Measurements from ENCODE around the gene KAT2B. TPM values are rescaled to one million over a fixed set of nuclear protein-coding genes. Genes with fewer than 3 reads are reported as not detected.
A peak's percentile ranks its signal among the peaks of the same experiment; 100 is the strongest.
"Not testable (repeated sequence)": the region's sequence is repeated elsewhere in the genome, so short reads cannot be mapped to it uniquely, and the experiment has no call there.

Gene KAT2B
- total RNA-seq, 2 donors from 2014 or later: 16.4 to 31.7 TPM

DNA sequence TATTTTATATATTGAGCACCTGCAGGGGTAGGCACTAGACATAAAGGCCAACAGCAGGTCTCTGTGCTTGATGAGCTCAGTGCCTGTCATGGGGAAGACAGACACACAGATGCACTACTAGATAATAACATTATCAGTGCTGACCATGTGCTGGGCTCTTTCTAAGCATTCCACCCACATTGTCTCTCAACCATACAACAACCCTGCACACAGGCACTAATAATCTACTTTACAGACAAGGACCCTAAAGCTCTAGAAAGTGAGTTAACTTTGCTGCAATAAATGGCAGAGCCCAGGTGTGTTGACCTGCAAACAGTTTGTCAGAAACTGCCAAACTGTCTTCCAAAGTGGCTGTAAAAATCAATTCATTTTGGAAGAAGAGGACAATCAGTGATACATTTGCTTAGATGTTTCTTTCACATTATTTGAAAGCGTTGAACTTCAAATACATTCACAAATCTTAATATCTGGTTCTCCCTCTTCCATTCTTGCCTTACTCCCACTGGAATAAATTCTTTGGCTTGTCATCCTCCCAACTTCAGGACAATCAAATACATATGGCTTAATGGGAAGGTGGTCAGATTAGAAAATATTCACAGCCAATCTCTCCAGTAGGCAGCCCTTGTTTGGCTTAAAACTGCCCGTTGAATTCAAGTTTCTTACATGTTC lies 17.2 kb upstream of the KAT2B start:
- no peak overlapping the region for H3K4me3 ChIP-seq
- no peaks in the 10 kb centered on the region for H3K36me3 ChIP-seq
- TF ChIP-seq POLR2AphosphoS5 (IDR thresholded peaks at IDR 0.05): no peak
- no peak for TF ChIP-seq POLR2A (IDR thresholded peaks at IDR 0.05)
- TF ChIP-seq, protein P1, sequence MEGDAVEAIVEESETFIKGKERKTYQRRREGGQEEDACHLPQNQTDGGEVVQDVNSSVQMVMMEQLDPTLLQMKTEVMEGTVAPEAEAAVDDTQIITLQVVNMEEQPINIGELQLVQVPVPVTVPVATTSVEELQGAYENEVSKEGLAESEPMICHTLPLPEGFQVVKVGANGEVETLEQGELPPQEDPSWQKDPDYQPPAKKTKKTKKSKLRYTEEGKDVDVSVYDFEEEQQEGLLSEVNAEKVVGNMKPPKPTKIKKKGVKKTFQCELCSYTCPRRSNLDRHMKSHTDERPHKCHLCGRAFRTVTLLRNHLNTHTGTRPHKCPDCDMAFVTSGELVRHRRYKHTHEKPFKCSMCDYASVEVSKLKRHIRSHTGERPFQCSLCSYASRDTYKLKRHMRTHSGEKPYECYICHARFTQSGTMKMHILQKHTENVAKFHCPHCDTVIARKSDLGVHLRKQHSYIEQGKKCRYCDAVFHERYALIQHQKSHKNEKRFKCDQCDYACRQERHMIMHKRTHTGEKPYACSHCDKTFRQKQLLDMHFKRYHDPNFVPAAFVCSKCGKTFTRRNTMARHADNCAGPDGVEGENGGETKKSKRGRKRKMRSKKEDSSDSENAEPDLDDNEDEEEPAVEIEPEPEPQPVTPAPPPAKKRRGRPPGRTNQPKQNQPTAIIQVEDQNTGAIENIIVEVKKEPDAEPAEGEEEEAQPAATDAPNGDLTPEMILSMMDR (IDR thresholded peaks at IDR 0.05): no peak
- WGBS: 29% methylated on average over 2 of the region's 2 CpGs
- DNase-seq (ENCODE audit: low spot score): no peak
- H3K27ac ChIP-seq: peak overlapping the region; percentile 56 to 71
- no peaks in the 10 kb centered on the region for H3K27me3 ChIP-seq (replicated peaks; ENCODE audit: insufficient read depth)
- H3K4me1 ChIP-seq (replicated peaks): no peaks in the 10 kb centered on the region
- H3K9me3 ChIP-seq: no peaks in the 10 kb centered on the region
- intact Hi-C loops (cut with DNase I): no loop called here

DNA sequence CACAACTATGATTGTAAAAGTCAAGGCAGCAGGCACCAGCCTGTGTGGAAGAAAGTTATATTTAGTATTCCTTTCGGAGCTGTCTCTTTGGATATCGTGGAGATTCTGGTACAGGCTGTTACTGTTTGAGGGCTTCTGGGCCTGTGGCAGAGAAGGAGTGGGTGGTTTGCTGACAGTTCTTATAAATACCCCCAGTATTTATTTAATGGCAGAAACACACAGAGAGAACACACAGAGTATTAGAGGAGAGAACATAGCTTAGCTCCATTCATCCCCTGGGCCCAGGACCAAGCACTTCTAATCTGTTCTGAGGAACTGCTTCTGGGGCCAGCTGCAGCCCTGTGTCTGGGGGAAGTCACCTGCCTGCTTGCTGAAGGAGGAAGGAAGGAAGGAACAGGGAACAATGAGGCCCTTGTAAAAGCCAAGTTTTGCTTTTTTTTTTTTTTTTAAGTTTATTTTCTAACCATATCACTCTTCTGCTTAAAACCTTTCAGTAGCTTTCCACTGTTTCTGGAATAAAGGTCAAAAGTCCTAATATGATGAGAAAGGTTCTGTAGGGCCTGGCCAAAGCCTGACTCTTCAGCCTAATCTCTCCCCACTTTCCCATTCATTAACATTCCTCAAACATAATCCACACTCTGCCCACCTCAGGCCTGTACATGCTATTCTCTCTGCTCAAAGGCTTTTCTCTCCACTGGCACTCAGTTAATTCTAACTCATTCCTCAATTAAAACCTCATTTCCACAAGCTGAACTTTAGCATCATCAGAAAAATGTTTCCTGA lies 16.4 kb upstream of the KAT2B start:
- 5% methylated on average over 2 of the region's 2 CpGs for WGBS
- H3K27ac ChIP-seq: peak overlapping the region; percentile 56 to 71
- H3K4me3 ChIP-seq: no peak overlapping the region
- TF ChIP-seq POLR2A (IDR thresholded peaks at IDR 0.05) (no peak), POLR2AphosphoS5 (IDR thresholded peaks at IDR 0.05) (peak; percentile 76)
- TF ChIP-seq, protein P1 (IDR thresholded peaks at IDR 0.05): no peak
- H3K27me3 ChIP-seq (replicated peaks; ENCODE audit: insufficient read depth): no peaks in the 10 kb centered on the region
- no peaks in the 10 kb centered on the region for H3K4me1 ChIP-seq (replicated peaks)
- DNase-seq (ENCODE audit: low spot score): peak; percentile 77
- no peaks in the 10 kb centered on the region for H3K36me3 ChIP-seq
- intact Hi-C loops (cut with DNase I): no loop called here
- no peaks in the 10 kb centered on the region for H3K9me3 ChIP-seq

DNA sequence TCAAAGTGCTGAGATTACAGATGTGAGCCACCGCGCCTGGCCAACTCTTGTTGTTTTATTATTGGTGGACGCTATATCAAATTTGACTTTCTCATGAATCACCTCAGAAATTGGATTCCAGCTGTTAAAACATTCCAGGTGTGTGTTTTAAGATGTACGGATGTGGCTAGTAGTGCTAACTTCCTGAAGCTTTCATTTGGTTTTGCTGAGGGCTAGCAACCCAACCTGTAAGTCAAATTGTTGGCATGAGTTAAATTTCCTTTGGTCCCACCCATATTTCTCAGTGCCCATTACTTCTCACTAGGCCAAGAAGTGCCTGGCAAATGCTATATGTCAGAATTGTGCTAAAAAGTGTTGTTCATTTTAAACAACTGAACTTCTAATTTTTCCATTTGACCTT lies 13.1 kb upstream of the KAT2B start:
- intact Hi-C loops (cut with DNase I): no loop called here
- 83% methylated on average over 4 of the region's 4 CpGs for WGBS
- TF ChIP-seq, protein P1 (IDR thresholded peaks at IDR 0.05): no peak
- TF ChIP-seq POLR2A (IDR thresholded peaks at IDR 0.05) (no peak), POLR2AphosphoS5 (IDR thresholded peaks at IDR 0.05) (no peak)
- H3K36me3 ChIP-seq: no peaks in the 10 kb centered on the region
- no peak for DNase-seq (ENCODE audit: low spot score)
- H3K9me3 ChIP-seq: no peaks in the 10 kb centered on the region
- no peak overlapping the region for H3K4me3 ChIP-seq
- H3K27me3 ChIP-seq (replicated peaks; ENCODE audit: insufficient read depth): no peaks in the 10 kb centered on the region
- H3K27ac ChIP-seq: no peak overlapping the region
- no peaks in the 10 kb centered on the region for H3K4me1 ChIP-seq (replicated peaks)

DNA sequence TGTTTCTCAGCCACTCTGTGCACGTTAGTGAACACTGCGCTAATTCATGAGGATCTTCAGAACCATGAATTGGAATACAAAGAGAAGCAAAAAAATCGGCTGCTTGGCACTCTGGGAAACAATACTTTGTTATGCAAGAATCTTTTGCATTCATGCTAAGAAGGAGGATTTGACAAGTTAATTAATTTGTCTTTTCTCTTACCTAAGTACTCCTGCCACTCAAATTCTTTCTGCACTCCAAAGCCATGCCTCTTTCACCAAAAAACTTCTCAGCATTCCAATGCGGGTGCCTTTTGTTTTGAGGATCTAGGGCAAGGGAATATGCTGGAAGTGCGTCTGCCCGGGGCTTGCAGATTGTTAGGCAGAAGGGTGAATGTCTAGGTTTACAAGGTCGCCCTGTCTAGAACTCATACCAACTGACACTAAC lies 11.3 kb upstream of the KAT2B start:
- 92% methylated on average over 7 of the region's 7 CpGs for WGBS
- Histone ChIP-seq H3K27me3 (replicated peaks; ENCODE audit: insufficient read depth) (no peaks in the 10 kb centered on the region), H3K4me1 (replicated peaks) (no peaks in the 10 kb centered on the region), H3K36me3 (no peaks in the 10 kb centered on the region), H3K27ac (no peak overlapping the region), H3K4me3 (no peak overlapping the region), H3K9me3 (no peaks in the 10 kb centered on the region)
- TF ChIP-seq, protein P1 (IDR thresholded peaks at IDR 0.05): no peak
- TF ChIP-seq POLR2AphosphoS5 (IDR thresholded peaks at IDR 0.05): no peak
- intact Hi-C loops (cut with DNase I): no loop called here
- DNase-seq (ENCODE audit: low spot score): no peak

DNA sequence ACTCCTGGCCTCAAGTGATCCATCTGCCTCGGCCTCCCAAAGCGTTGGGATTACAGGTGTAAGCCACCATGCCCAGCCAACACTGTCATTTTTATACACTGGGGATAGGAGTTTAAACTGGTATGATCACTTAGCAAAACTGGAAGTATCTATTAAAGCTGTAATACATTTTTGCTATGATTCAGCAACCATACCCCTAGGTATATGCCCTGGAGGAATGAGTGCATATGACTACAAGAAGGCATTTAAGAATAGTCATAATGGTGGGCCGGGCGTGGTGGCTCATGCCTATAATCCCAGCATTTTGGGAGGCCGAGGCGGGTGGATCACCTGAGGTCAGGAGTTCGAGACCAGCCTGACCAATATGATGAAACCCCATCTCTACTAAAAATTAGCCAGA lies 8.3 kb upstream of the KAT2B start:
- H3K36me3 ChIP-seq; H3K27ac ChIP-seq; DNase-seq (ENCODE audit: low spot score); H3K4me3 ChIP-seq; H3K9me3 ChIP-seq; intact Hi-C loops (cut with DNase I); H3K4me1 ChIP-seq (replicated peaks); H3K27me3 ChIP-seq (replicated peaks; ENCODE audit: insufficient read depth): not testable (repeated sequence)
- WGBS: 100% methylated on average over 7 of the region's 7 CpGs
